Measurements from ENCODE around the gene GNB1L. TPM values are rescaled to one million over a fixed set of nuclear protein-coding genes. Genes with fewer than 3 reads are reported as not detected.

The GNB1L gene
- total and polyA plus RNA-seq, 2 donors (not counting 1 experiment from before 2014, with no cell fraction given) = 6.6 to 12.1 TPM

GRCh38 chr22:19808873-19809478 lies 45.7 kb downstream of the GNB1L start:
- H2AFZ ChIP-seq (ENCODE audit: insufficient read depth, low read depth, low read length, poor library complexity, severe bottlenecking) = no peak overlapping the region
- no peak overlapping the region for H3K9ac ChIP-seq (ENCODE audit: low read length)
- Mint-ChIP-seq H3K27me3 (no peaks in the 10 kb centered on the region), H3K9me3 (ENCODE audit: insufficient read depth) (no peaks in the 10 kb centered on the region), H3K4me3 (no peak overlapping the region), H3K4me1 (no peaks in the 10 kb centered on the region), H3K27ac (no peak overlapping the region)
- no peaks in the 10 kb centered on the region for H3K4me1 ChIP-seq (ENCODE audit: control insufficient read depth in 2 of 2, insufficient read depth in 2 of 2, low read length in 2 of 2)
- DNase-seq (no peak), ATAC-seq (ENCODE audit: low read depth) (no peak)
- H3K4me2 ChIP-seq (replicated peaks; ENCODE audit: low read depth, low read length, poor library complexity, severe bottlenecking) = no peak overlapping the region
- no peaks in the 10 kb centered on the region for H3K27me3 ChIP-seq (replicated peaks in 1 of 4; ENCODE audit: control extremely low read depth in 1 of 4, control insufficient read depth in 3 of 4, insufficient read depth in 4 of 4, low read length in 3 of 4)
- H3K27ac ChIP-seq (ENCODE audit: low read length in 2 of 2) = no peak overlapping the region
- H3K4me3 ChIP-seq (ENCODE audit: control extremely low read depth in 1 of 5, extremely low read depth in 1 of 5, insufficient read depth in 1 of 5, low read depth in 2 of 5, low read length in 4 of 5) = no peak overlapping the region
- ChIA-PET CTCF (no interaction called here), POLR2A (no interaction called here)
- intact Hi-C loops (cut with micrococcal nuclease) = no loop called here
- peaks cover 0 to 9% of the 10 kb centered on the region in 2 experiments for H3K36me3 ChIP-seq (replicated peaks in 1 of 2; ENCODE audit: control extremely low read depth in 1 of 2, control insufficient read depth in 1 of 2, extremely low read depth in 1 of 2, insufficient read depth in 2 of 2, low read length in 1 of 2)
- no peaks in the 10 kb centered on the region for H3K9me3 ChIP-seq (ENCODE audit: control extremely low read depth in 1 of 3, control insufficient read depth in 2 of 3, insufficient read depth in 1 of 3, low read length in 2 of 3)
- no peaks in the 10 kb centered on the region for H4K20me1 ChIP-seq (ENCODE audit: control insufficient read depth, insufficient read depth, low read length, poor library complexity, severe bottlenecking)
- TF ChIP-seq CTCF (IDR thresholded peaks at IDR 0.05) (no peak), EZH2 (IDR thresholded peaks at IDR 0.05; ENCODE audit: borderline replicate concordance, insufficient read depth, low read depth, low read length, poor library complexity, severe bottlenecking) (no peak)
- 92% methylated on average over 10 of the region's 11 CpGs for WGBS (ENCODE audit: insufficient coverage)
- no peaks in the 10 kb centered on the region for H3K79me2 ChIP-seq (ENCODE audit: control insufficient read depth, insufficient read depth, low read length)

- TF ChIP-seq CTCF (IDR thresholded peaks at IDR 0.05) (no peak), EZH2 (IDR thresholded peaks at IDR 0.05; ENCODE audit: borderline replicate concordance, insufficient read depth, low read depth, low read length, poor library complexity, severe bottlenecking) (no peak)
- no peaks in the 10 kb centered on the region for H3K9me3 ChIP-seq (ENCODE audit: control extremely low read depth in 1 of 3, control insufficient read depth in 2 of 3, insufficient read depth in 1 of 3, low read length in 2 of 3)
- no peaks in the 10 kb centered on the region for H3K4me1 ChIP-seq (ENCODE audit: control insufficient read depth in 2 of 2, insufficient read depth in 2 of 2, low read length in 2 of 2)
- ChIA-PET POLR2A (no interaction called here), CTCF (no interaction called here)
- intact Hi-C loops (cut with micrococcal nuclease) = no loop called here
- no peaks in the 10 kb centered on the region for H3K4me1 Mint-ChIP-seq
- no peaks in the 10 kb centered on the region for H3K79me2 ChIP-seq (ENCODE audit: control insufficient read depth, insufficient read depth, low read length)
- DNase-seq (no peak), ATAC-seq (ENCODE audit: low read depth) (no peak)
- no peak overlapping the region for H3K4me3 ChIP-seq (ENCODE audit: control extremely low read depth in 1 of 5, extremely low read depth in 1 of 5, insufficient read depth in 1 of 5, low read depth in 2 of 5, low read length in 4 of 5)
- H3K27me3 Mint-ChIP-seq = no peaks in the 10 kb centered on the region
- peaks cover 0 to 9% of the 10 kb centered on the region in 2 experiments for H3K36me3 ChIP-seq (replicated peaks in 1 of 2; ENCODE audit: control extremely low read depth in 1 of 2, control insufficient read depth in 1 of 2, extremely low read depth in 1 of 2, insufficient read depth in 2 of 2, low read length in 1 of 2)
- no peak overlapping the region for H3K4me3 Mint-ChIP-seq
- WGBS (ENCODE audit: insufficient coverage) = 92% methylated on average over 19 of the region's 20 CpGs
- no peak overlapping the region for H2AFZ ChIP-seq (ENCODE audit: insufficient read depth, low read depth, low read length, poor library complexity, severe bottlenecking)
- H3K9ac ChIP-seq (ENCODE audit: low read length) = no peak overlapping the region
- H3K27me3 ChIP-seq (replicated peaks in 1 of 4; ENCODE audit: control extremely low read depth in 1 of 4, control insufficient read depth in 3 of 4, insufficient read depth in 4 of 4, low read length in 3 of 4) = no peaks in the 10 kb centered on the region
- no peak overlapping the region for H3K27ac ChIP-seq (ENCODE audit: low read length in 2 of 2)
- no peaks in the 10 kb centered on the region for H4K20me1 ChIP-seq (ENCODE audit: control insufficient read depth, insufficient read depth, low read length, poor library complexity, severe bottlenecking)
- no peak overlapping the region for H3K4me2 ChIP-seq (replicated peaks; ENCODE audit: low read depth, low read length, poor library complexity, severe bottlenecking)
- H3K27ac Mint-ChIP-seq = no peak overlapping the region
- H3K9me3 Mint-ChIP-seq (ENCODE audit: insufficient read depth) = no peaks in the 10 kb centered on the region
These were observed 46.5 kb downstream of the GNB1L start for GRCh38 chr22:19807914-19808872.

Data from B cell (primary cell).